ENCODE measurements around the gene CEMIP2.
A peak's percentile ranks its signal among the peaks of the same experiment; 100 is the strongest.
"Not testable (repeated sequence)": the region's sequence is repeated elsewhere in the genome, so short reads cannot be mapped to it uniquely, and the experiment has no call there.

The CEMIP2 gene

DNA sequence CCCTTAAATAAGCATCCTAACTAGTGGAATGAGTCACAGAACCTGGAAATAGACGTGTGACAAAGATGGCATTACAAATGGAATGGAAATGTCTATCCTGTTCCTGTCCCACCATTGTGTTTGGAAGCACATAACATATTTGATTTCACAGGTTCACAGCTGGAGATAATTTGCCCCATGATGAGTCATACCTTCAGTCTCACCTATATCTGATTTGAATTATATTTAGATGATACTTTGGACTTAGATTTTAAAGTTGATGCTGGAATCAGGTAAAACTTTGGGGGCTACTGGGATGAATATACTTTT is 92.5 kb downstream of the CEMIP2 start:
- no peak for DNase-seq (ENCODE audit: low spot score)

DNA sequence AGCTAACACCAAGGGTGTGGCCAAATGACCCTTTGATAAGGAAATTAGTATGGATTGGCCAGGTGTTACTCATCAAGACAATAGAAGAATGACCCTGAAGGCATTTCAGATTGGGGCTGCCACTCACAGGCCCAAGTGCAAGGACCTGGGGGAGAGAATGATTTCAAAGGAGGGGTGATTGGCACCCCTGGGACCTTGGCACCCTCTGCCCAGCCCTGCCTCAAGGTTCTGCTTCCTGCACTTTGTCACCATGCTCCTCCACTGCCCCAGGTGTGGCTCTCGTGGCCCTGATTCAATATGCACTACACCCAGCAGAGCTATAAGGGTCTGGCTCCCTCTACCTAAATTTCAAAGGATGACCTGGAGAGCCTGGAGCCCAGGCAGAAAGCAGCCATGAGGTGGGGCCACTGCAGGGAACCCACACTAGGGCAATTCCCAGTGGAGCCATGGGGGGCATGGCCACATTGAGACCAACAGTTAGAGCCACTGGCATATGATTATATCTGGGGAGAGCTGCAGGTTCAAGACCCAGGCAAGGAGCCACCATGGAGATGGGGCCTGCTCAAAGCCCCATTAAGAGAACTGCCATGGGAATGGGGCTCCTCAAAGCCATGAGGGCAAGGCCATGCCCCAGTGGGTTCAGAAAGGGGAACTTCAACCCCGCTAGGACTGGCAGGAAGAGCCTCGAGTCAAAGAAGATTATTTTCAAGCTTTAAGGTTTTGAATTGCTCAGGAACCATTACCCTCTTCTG is 93.0 kb downstream of the CEMIP2 start:
- DNase-seq (ENCODE audit: low spot score) = no peak

DNA sequence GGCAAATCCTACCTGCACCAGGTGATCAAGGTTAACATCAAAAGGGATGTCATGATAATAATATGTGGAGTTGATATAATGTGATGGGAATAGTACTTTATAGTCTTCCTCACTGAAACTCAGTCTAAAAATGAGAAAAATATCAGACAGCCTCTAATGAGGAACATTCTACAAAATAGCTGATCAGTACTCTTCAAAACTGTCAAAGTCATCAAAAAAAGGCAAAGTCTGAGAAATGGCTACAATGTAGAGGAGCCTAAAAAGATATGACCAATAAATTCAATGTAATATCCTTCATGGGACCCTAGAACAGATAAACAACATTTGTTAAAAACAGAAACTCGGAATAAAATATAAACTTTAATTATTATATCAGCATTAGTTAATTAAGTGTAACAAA is 95.7 kb downstream of the CEMIP2 start:
- DNase-seq (ENCODE audit: low spot score) = no peak

DNA sequence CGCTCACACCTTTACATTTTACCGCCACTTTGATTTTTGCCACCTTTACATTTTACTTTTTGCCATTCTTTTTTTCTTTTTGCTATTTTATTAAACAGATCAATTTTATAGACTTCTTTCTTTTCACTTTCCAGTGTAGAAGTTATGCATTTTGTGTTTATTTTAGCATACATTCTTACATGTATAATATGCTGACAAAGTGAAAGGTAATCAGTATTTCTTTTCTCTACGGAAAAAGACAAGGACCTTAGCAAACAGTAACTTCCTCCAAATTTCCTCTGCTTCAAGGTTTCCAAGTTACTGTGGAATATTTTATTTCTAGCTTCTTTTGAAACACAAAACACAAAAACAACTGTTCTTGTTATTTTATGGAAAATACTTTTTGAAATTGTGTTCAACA is 97.0 kb downstream of the CEMIP2 start:
- DNase-seq (ENCODE audit: low spot score) = no peak

DNA sequence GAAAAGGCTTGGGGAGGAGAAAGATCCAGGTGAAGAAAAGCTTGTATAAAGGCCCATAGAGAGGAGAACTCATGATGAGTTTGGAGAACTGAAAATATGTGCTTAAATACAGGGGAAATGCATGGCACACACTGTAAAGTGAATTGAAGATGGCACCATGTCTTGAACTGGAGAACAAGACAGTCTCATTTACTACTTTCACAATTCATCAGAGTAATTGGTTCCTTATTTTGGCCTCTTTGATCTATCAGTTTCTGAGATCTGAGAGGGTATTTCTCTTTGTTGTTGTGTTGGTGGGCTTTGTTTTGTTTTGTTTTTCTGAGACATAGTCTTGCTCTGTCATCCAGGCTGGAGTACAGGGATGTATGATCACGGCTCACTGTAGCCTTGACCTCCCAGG is 98.2 kb downstream of the CEMIP2 start:
- DNase-seq (ENCODE audit: low spot score) = no peak

DNA sequence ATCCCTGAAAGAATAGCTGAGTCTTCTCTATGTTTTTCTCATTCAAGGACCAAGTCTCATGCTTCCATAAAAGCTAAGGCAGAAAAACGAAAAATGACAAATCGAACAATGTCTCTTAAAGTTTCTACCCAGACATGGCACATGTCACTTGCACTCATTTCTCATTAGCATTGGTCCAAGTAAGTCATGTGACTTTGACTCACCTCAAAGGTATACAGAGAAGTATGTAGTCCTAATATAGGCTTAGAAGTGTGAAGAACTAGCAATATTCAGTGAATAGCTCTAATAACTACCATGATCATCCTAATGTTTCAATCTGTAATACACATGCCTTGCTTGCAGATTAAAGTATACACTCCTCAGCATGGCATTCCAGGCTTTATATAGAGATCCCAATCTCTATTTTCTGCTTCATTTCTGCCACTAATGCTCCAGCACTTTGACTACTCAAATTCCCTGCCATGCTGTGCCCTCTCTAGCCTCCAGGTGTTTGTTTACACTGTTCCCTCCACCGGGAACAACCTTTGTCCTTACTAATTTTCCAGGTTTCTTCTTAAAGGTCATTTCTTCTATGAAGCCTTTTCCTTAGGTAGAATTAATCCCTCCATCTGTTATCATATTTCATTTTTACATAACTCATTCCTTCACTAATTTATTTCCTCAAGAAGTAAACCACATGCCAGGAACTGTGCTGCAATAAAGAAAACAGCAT is 98.9 kb downstream of the CEMIP2 start:
- no peak for DNase-seq (ENCODE audit: low spot score)

DNA sequence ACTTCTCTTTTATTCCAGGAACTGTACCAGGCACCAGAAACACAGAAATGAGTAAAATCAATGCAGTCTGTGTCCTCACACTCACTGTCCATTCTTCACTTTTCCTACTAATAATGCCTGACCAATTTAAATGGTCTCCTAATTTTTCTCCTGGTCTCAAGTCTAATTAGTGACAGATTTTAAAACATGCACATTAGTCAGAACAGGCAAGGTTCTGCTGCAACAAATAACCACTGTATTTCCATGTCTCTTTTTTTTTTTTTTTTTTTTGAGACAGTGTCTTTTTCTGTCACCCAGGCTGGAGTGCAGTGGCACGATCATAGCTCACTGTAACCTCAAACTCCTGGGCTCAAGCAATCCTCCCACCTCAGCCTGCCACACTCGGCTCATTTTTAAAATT is 99.6 kb downstream of the CEMIP2 start:
- DNase-seq (ENCODE audit: low spot score) = no peak

DNA sequence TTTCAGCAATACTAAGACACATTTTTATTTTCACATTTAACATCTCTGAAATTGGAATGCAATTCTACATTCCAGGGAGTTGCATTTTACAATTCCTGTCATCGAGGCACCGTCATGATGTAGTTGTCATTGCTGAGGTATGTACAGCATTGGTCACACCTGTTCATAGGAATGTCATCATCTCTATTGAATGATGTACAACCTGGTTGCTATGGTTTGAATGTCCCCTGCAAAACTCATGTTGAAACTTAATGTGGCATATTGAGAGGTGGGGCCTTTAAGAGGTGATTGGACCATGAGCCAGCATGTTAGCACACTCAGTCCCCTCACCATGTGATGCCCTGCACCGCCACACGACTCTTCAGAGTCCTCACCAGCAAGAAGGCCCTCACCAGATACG is 103.1 kb downstream of the CEMIP2 start:
- no peak for DNase-seq (ENCODE audit: low spot score)

DNA sequence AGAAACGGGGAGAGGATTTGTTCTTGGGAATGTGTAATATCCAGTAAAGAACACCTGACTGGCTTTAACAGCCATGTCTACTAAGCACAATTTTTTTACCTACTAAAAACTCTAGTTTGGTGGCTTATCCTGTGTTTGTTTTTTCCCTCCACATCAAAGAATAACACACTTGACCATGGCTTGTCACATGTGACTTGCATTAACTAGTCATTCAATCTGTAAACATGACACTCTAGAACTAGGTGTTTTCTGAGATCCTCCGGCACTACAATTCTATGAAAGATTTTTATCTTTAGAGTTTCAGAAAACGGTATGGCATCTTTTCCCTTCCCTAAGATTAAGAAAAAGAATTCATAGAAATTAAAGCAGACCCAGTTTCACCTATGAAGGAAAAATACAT is 103.7 kb downstream of the CEMIP2 start:
- DNase-seq (ENCODE audit: low spot score) = no peak

DNA sequence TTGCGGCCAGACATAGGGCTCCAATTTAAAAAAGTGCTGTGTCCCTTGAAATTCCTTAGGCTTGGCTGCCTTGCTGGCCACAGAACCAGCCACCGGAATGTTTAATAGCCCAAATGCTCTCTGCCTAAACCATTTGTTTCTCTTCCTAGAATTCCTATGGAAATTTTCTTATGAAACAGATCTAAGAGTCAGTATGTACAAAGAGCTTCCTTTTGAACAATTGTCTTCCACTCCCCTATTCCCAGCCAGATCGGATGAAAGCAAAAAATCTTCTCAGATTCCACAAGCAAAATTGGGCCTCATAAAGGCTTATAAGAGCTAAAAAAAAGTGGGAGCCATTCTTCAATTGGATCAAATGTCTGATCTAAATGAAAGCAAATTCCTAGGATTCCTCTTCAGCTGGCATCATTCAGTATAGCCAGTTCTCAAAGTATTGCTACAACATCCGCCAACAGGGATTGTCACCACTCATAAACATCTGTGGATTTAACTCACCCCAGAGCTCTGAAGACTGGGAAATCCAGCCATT is 104.3 kb downstream of the CEMIP2 start:
- peak; percentile 58 for DNase-seq (ENCODE audit: low spot score)

DNA sequence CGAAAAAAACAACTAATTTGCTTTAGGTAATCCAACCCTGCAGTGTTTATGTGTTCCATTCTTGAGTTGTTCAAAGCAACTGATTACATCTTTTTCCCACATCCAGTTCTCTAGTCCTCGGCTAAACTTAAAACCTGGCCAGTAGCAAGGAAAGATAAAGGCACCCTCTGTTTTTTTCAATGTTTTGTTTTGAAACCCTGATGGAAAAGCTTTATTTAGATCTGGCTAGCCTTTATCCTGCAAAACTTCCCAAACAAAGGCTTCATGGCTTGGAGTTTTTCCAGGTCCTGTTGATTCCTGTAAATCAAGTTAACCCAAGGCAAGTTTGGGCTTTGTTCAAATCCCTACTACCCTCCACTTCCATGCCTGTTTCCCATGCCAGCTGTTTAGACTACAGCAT is 105.1 kb downstream of the CEMIP2 start:
- DNase-seq (ENCODE audit: low spot score) = peak; percentile 8

DNA sequence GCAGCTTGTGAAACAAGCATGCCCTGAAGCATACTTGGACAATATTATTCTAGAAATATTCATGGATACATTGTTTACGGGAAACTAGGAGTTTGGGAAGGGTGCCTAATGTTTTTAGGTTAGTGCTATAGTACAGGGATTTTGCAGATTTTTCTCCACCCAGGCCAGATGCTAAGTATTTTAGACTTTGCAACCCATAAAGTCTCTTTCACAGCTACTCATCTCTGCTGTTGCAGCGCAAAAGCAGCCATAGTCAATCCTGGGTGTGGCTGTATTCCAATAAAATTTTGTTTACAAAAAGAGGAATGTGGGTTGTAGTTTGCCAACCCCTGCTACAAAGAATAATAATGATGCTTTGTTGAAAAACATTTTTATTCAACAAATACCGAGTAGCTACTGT is 106.2 kb downstream of the CEMIP2 start:
- no peak for DNase-seq (ENCODE audit: low spot score)

DNA sequence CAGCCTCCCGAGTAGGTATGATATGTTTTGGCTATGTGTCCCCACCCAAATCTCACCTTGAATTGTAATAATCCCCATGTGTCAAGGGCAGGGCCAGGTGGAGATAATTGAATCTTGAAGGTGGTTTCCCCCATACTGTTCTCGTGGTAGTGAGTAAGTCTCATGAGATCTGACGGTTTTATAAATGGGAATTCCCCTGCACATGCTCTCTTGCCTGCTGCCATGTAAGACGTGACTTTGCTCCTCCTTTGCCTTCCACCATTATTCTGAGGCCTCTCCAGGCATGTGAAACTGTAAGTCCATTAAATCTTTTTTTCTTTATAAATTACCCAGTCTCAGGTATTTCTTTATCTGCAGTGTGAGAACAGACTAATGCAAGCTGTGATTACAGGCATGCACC is 111.0 kb downstream of the CEMIP2 start:
- not testable (repeated sequence) for DNase-seq (ENCODE audit: low spot score)

DNA sequence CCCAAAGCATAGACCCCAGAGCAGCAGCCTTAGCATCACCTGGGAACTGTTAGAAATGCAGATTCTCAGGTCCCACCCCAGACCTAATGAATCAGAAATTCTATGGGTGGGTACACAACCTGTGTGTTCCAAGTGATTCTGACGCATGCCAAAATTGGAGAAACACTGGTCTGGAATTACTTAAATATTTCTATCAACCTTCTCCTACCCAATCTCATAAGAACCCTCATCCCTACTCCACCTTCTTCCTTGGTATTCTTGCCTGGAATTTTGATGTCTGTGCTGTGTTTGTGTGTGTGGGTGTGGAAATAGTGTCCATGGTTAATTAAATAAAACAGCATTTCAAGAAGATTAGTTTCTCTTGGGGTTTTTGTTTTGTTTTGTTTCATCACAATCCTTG is 111.8 kb downstream of the CEMIP2 start:
- no peak for DNase-seq (ENCODE audit: low spot score)

DNA sequence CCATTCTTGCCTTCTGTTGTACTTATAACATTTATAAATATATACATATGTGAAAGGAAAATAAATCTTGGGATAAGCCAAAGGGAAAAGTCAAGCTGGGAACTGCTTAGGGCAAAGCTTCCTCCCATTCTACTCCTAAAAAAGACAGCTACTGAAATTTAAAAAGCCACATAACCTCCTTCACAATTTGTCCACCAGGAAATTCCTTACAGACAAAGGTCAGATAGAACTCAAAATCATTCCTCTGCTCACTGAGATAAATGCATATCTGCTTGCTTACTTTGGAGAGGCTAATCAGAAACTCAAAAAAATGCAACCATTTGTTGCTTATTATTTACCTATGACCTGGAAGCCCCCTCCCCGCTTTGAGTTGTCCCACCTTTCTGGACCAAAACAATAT is 112.5 kb downstream of the CEMIP2 start:
- DNase-seq (ENCODE audit: low spot score) = no peak

DNA sequence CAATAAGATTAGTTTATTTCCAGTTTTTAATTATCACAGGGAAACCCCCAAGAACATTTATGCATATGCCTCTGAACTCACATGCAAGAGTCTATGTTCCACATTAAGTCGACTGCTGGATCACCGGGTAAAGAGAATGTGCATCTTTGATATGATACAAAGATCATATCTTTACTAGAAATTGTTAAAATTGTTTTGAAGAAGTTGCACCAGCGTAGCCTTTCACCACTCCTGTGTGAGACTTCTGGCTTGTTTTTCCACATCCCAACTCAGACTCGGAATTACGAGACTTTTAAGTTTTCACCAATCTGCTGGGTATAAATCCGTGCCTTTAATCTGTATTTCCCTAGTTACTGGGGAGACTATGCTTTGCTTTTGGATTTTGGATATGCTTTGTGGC is 113.2 kb downstream of the CEMIP2 start:
- no peak for DNase-seq (ENCODE audit: low spot score)

DNA sequence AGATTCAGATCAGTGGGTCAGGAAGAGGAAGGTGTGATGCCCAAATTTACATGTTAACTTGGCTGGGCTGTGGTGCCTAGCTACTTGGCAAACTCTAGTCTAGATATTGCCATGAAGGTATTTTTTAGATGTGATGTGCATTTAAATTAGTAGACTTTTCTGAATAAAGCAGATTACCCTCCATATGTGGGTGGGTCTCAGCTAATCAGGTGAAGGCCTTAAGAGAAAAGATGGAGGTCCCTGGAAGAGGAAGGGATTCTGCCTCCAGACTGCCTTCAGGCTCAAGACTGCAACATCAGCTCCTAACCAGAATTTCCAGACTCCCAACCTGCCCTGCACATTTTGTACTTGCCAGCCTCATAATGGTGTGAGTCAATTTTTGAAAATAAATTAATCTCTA is 115.8 kb downstream of the CEMIP2 start:
- no peak for DNase-seq (ENCODE audit: low spot score)

DNA sequence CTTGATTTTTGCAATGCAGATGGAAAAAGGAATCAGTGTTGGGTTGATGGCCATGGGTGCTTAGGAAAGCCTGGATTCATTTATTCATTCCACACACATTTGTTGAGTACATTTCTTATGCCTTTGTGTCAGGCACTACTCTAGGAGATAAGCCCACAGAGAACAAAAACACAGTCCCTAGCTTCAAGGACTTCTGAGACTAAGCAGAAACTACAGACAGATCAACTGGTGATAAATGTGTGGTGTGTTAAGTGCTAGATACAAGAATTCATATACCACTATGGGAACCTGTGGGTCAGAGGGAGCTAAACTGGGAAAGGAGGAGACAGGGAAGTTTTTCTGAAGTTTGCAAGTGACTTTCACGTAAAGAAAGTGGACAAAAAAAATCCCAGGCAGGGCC is 119.9 kb downstream of the CEMIP2 start:
- DNase-seq (ENCODE audit: low spot score) = no peak

DNA sequence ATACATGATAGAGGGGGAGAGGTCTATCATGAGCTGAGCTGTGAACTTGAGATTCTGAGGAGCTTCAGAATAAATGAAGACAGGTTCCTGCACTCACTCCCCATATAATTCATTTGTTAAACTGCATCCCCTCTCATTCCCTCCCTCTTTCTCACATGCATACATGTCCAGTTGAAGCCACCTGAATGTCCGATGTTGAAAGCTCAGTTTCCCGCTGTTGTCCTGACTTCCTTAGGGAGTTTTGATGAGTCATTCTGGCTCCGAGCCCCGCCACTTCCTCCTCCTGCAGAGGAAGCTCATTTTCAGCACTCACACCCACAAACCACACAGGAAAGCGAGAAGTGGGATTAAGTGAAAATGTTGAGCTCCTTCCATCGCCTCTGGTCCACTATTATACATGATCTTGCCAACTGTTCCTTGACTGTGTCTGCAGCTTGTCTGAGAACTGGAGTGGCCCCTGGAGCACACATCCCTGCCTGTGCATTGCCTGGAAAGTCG is 121.2 kb downstream of the CEMIP2 start:
- DNase-seq (ENCODE audit: low spot score) = peak; percentile 57

DNA sequence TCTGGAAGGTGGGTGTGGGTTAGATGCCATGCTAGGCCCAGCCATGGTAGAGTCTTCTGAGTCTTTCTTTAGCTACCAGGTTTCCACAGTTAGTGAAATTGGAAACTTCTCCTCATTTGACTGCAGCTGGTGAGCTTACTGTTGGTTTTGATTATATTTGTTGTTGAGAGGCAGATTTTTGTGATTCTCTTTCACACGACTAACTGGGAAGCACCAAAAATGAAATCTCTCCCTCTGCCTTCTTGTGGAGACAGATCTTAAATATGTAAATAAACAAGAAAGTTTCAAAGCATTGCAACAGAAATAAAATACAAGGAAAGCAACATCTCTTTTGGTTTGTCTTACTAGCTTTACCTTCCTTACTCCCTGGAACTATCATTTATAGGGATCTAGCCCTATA is 122.2 kb downstream of the CEMIP2 start:
- DNase-seq (ENCODE audit: low spot score) = no peak

DNA sequence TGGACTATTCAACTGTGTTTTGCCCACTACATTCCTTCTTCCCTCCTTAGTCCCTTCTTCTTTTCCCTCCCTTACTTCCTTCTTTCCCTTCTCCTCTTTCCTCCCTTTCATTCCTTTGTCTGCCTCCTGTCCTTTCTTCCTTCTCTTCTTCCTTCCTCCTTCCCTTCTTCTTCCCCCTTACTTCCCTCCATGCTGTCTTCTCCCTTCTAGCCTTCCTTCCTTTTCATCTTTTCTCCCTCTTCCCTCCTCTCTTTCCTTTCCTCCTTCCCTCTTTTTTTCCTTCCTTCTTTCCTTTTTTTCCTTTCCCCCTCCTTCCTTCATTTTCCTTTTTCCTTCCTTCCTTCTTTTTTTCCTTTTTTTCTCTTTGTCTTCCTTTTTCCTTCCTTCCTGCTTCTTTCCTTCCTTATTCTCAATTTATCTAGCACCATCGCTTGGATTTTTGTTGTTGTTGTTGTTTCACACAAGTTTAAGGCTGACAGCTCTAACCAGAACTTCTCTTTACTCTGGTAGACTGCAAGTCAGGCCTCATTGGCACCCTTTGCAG is 123.4 kb downstream of the CEMIP2 start:
- DNase-seq (ENCODE audit: low spot score) = no peak

DNA sequence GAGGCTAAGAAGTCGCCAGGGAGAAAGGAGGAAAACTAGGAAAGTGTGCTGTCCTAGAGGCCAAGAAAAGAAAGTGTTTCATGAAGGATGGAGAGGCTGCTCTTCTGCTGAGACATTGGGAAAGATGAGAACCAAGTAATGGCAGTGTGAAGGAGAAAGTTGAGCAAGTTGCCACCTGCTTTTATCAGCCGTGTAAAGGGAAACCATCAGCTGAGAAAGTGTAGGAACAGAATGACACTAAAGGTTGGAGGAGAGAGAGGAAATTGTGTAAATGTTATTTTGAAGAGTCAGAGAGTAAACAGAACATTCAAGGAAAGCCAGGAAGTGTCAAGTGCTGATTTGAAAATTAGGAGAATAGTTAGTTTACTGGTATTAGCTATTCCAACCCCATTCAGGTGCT is 125.0 kb downstream of the CEMIP2 start:
- no peak for DNase-seq (ENCODE audit: low spot score)

DNA sequence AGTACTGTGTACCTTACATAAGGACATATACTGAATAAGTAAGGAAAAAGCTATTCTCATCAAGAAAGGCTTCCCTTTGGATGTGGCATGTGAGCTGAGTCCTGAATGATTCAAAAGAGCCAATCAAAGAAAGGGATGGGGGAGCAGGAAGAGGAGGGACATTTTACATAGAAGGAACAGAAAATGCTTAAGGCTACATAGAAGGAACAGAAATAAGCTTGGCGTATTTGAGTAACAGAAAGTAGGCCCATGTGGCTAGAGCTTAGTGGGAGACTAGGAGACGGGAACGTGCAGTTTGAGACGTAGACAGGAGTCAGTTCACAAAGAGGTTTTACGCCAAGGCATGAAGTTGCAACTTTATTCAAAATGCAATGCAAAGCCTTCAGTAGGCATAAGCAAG is 126.3 kb downstream of the CEMIP2 start:
- no peak for DNase-seq (ENCODE audit: low spot score)

All from AG08395 (cell line).